K562 (cell line): ENCODE measurements around the gene CCL19. TPM values are rescaled to one million over a fixed set of nuclear protein-coding genes. Genes with fewer than 3 reads are reported as not detected.

Source experiments
- ATAC-seq: fragments of 200-7000 bp; cut with Tn5 transposase; 3 replicates; pipeline ENCODE4 v1.9.1; 2020; ENCODE audit warnings: moderate library complexity
- BruUV-seq: library from RNA; stranded (reverse); fragments of 400-500 nt; replicated peaks from 2 replicates; lab custom pipeline; 2021; lab: Mats Ljungman, UMichigan
- CTCF ChIA-PET: fragments of 300-600 bp; formaldehyde crosslinking; extraction: SDS; loops from one replicate; lab custom pipeline; 2021; ENCODE audit warnings: low intra/inter-chr PET ratio; lab: Yijun Ruan, JAX
- POLR2A ChIA-PET: fragments of 300-600, 350-650 bp; sonication (Branson Sonifier 250); formaldehyde crosslinking; extraction: SDS; loops from one replicate; lab custom pipeline; 2021; ENCODE audit warnings: antibody characterized with exemption, inconsistent platforms; lab: Yijun Ruan, JAX
- DNase-seq, 4 experiments: peaks; one replicate each; pipeline versions ENCODE4 v3.0.0 to v3.0.0-alpha.2; 2011 to 2018; ENCODE audit warnings: low spot score in 3 of 4, mixed read lengths in 3 of 4; ENCODE audit errors: extremely low read depth in 1 of 4
- FAIRE-seq: peaks from 2 replicates; lab custom pipeline; 2011; peaks lifted over from hg19 to GRCh38; lab: Jason Lieb, UNC
- H2AFZ ChIP-seq: 2 replicates; pipeline ENCODE4 v1.6.0; 2011; ENCODE audit warnings: low read depth, low read length, control low read depth, inconsistent platforms
- H3K27ac ChIP-seq: fragments of 200-600 bp; 3 replicates; pipeline ENCODE4 v1.8.0; 2011; ENCODE audit warnings: low read depth, mild to moderate bottlenecking, control low read depth, inconsistent platforms, low read length, moderate library complexity, mixed read lengths; ENCODE audit errors: extremely low read depth
- H3K27me3 ChIP-seq, 2 experiments: fragments of 300-600 bp in 1 of 2; 2 replicates in 1 of 2; 3 replicates in 1 of 2; pipeline versions ENCODE4 v1.6.0 to v1.8.0; 2011; ENCODE audit warnings: inconsistent platforms in 2 of 2, low read length in 2 of 2, mild to moderate bottlenecking in 1 of 2, mixed read lengths in 1 of 2, moderate library complexity in 1 of 2; ENCODE audit not compliant: control insufficient read depth in 2 of 2, insufficient read depth in 2 of 2
- H3K36me3 ChIP-seq: fragments of 300-600 bp; 3 replicates; pipeline ENCODE4 v1.8.0; 2011; ENCODE audit warnings: mild to moderate bottlenecking, low read length, inconsistent platforms; ENCODE audit not compliant: control insufficient read depth, insufficient read depth
- H3K4me1 ChIP-seq, 2 experiments: fragments of 200-600 bp in 1 of 2; replicated peaks in 1 of 2; 2 replicates in 1 of 2; 3 replicates in 1 of 2; pipeline versions ENCODE4 v1.5.1 to v1.8.0; 2011; ENCODE audit warnings: inconsistent platforms in 2 of 2, low read length in 2 of 2, mild to moderate bottlenecking in 1 of 2, mixed read lengths in 1 of 2, moderate library complexity in 1 of 2; ENCODE audit not compliant: control insufficient read depth in 2 of 2, insufficient read depth in 2 of 2
- H3K4me2 ChIP-seq: 2 replicates; pipeline ENCODE4 v1.6.1; 2011; ENCODE audit warnings: low read length, control low read depth, inconsistent platforms, mixed read lengths; ENCODE audit not compliant: insufficient read depth
- H3K4me3 ChIP-seq: fragments of 200-600 bp; sonication (generic), shearing (Covaris generic); 2 replicates; pipeline ENCODE4 v1.5.1; 2016; ENCODE audit warnings: control low read depth, inconsistent platforms
- H3K79me2 ChIP-seq: fragments of 200-600 bp; 3 replicates; pipeline ENCODE4 v1.8.0; 2011; ENCODE audit warnings: low read length, inconsistent platforms; ENCODE audit not compliant: control insufficient read depth, insufficient read depth
- H3K9ac ChIP-seq, 2 experiments: 2 replicates each; pipeline versions ENCODE4 v1.6.0 to v1.6.1; 2011; ENCODE audit warnings: low read depth in 2 of 2, low read length in 2 of 2, control low read depth in 1 of 2, inconsistent platforms in 1 of 2, mild to moderate bottlenecking in 1 of 2, mixed read lengths in 1 of 2; ENCODE audit not compliant: insufficient read depth in 1 of 2
- H3K9me1 ChIP-seq: one replicate; pipeline ENCODE4 v1.6.0; 2011; ENCODE audit warnings: inconsistent platforms, mild to moderate bottlenecking, low read length, moderate library complexity; ENCODE audit not compliant: control insufficient read depth, insufficient read depth
- H3K9me3 ChIP-seq: replicated peaks from 2 replicates; pipeline ENCODE4 v1.5.1; 2011; ENCODE audit warnings: low read depth, low read length, inconsistent platforms; ENCODE audit not compliant: control insufficient read depth, insufficient read depth
- H4K20me1 ChIP-seq: replicated peaks from 2 replicates; pipeline ENCODE4 v1.6.1; 2011; ENCODE audit warnings: low read length, inconsistent platforms, mixed read lengths; ENCODE audit not compliant: control insufficient read depth, insufficient read depth
- CBX2 ChIP-seq: fragments of 200-600 bp; sonication (generic); IDR thresholded peaks from one replicate; pipeline ENCODE4 v1.6.1; 2012; ENCODE audit warnings: mild to moderate bottlenecking, low read length, inconsistent platforms; ENCODE audit not compliant: insufficient read depth, poor library complexity, severe bottlenecking
- CHD1 ChIP-seq: fragments of 200-600 bp; sonication (generic); IDR thresholded peaks from one replicate; pipeline ENCODE4 v1.6.1; 2012; ENCODE audit warnings: mild to moderate bottlenecking, moderate library complexity, low read length, inconsistent platforms
- E2F5 ChIP-seq: sonication (generic); formaldehyde crosslinking; IDR thresholded peaks from 2 replicates; pipeline ENCODE4 v1.8.0; 2022; ENCODE audit warnings: mild to moderate bottlenecking, missing genetic modification reagents
- EHMT2 ChIP-seq: fragments of 450-650 bp; IDR thresholded peaks from 2 replicates; pipeline ENCODE4 v1.6.1; 2018; ENCODE audit warnings: antibody characterized with exemption
- ETS2 ChIP-seq: IDR thresholded peaks from 2 replicates; pipeline ENCODE4 v1.6.1; 2016; ENCODE audit warnings: borderline replicate concordance, missing genetic modification characterization, mild to moderate bottlenecking, moderate library complexity, missing compliant biosample characterization; ENCODE audit not compliant: poor library complexity, severe bottlenecking
- HINFP ChIP-seq: fragments of 450-650 bp; conservative IDR thresholded peaks from 2 replicates; pipeline ENCODE4 v1.6.1; 2016; ENCODE audit warnings: missing genetic modification characterization, low read depth, mild to moderate bottlenecking, control low read depth, missing compliant biosample characterization
- MTA1 ChIP-seq: fragments of 450-650 bp; IDR thresholded peaks from 2 replicates; pipeline ENCODE4 v1.6.1; 2017; ENCODE audit warnings: borderline replicate concordance
- NFE2L1 ChIP-seq: fragments of 450-650 bp; IDR thresholded peaks from 2 replicates; pipeline ENCODE4 v1.6.1; 2016; ENCODE audit warnings: missing genetic modification characterization, low read depth, mild to moderate bottlenecking, missing compliant biosample characterization, moderate library complexity, borderline replicate concordance
- SRSF7 ChIP-seq: fragments of 200-400 bp; formaldehyde crosslinking; optimal IDR thresholded peaks from 2 replicates; pipeline ENCODE3; 2017; ENCODE audit warnings: mild to moderate bottlenecking, low read depth, low read length
- TOE1 ChIP-seq, 2 experiments: fragments of 450-650 bp in 1 of 2; sonication (generic) in 1 of 2; formaldehyde crosslinking in 1 of 2; IDR thresholded peaks; 2 replicates each; pipeline versions ENCODE4 v1.7.1 to v1.8.0; 2016 to 2022; ENCODE audit warnings: borderline replicate concordance in 2 of 2, mild to moderate bottlenecking in 2 of 2, antibody characterized with exemption in 1 of 2, inconsistent platforms in 1 of 2, low read depth in 1 of 2, missing genetic modification reagents in 1 of 2, moderate library complexity in 1 of 2
- ZNF121 ChIP-seq: sonication (generic); formaldehyde crosslinking; conservative IDR thresholded peaks from 2 replicates; pipeline ENCODE4 v1.8.0; 2022; ENCODE audit warnings: missing genetic modification reagents
- ZNF175 ChIP-seq: fragments of 200-800 bp; sonication (Bioruptor generic); IDR thresholded peaks from 2 replicates; pipeline ENCODE4 v1.6.1; 2016; ENCODE audit warnings: low read depth, mild to moderate bottlenecking, missing genetic modification characterization, missing compliant biosample characterization
- ZNF398 ChIP-seq: fragments of 250-450 bp; sonication (Bioruptor Pico); IDR thresholded peaks from 2 replicates; pipeline ENCODE4 v1.8.0; 2021; ENCODE audit warnings: moderate library complexity, mild to moderate bottlenecking, inconsistent platforms
- WGBS: fragments of 100-300 bp; shearing (Covaris generic); methylation state at CpG from one replicate; pipeline ENCODE4 v1.1.6; 2016; ENCODE audit warnings: low coverage, mixed read lengths; ENCODE audit not compliant: insufficient coverage; ENCODE audit errors: missing lambda C conversion rate; 5-methylcytosine and 5-hydroxymethylcytosine counted together
- in situ Hi-C: fragments of 300-500 bp; cut with MboI; formaldehyde crosslinking; loops from 4 replicates; pipeline ENCODE4 v1.15.0; 2018; ENCODE audit warnings: inconsistent platforms, mixed read lengths
- intact Hi-C: fragments of 100-400 bp; cut with micrococcal nuclease; formaldehyde crosslinking; loops from 2 replicates; pipeline ENCODE4 v1.14.2; 2022
- polyA plus RNA-seq, 8 experiments: library from polyadenylated mRNA; depleted of rRNA in 4 of 8; stranded (reverse) in 5 of 8; unstranded in 3 of 8; fragments of >200 nt; fragmentation: Nextera tagmentation in 2 of 8; fragmentation: Illumina TruSeq in 1 of 8; extraction: Ambion mirVana in 2 of 8; extraction: Trizol in 1 of 8; gene quantifications; 2 replicates each; pipeline versions ENCODE4 v1.2.1 to v1.2.3, GENCODE V29; 2011 to 2014; ENCODE audit warnings: inconsistent platforms in 1 of 8, missing spikeins in 1 of 8
- total RNA-seq, 7 experiments: library from RNA; depleted of rRNA in 6 of 7; stranded (reverse); fragments of >200 nt in 6 of 7; fragmentation: Illumina TruSeq in 2 of 7; extraction: Trizol in 2 of 7; gene quantifications; 2 replicates each; pipeline versions ENCODE4 v1.2.1 to v1.2.3, GENCODE V29; 2011 to 2021; ENCODE audit warnings: low replicate concordance in 1 of 7
- TF ChIP-seq, protein P1 (sequence below): fragments of 450-650 bp; formaldehyde crosslinking; IDR thresholded peaks from 2 replicates; pipeline ENCODE4 v1.4.0; 2020; ENCODE audit warnings: mild to moderate bottlenecking, mixed read lengths

Gene CCL19
- total and polyA plus RNA-seq, 9 of the 15 experiments (the other 6 are each of a cell fraction or from before 2014, with no cell fraction given), result not detected

- no peak for FAIRE-seq
- in situ Hi-C loops, result no loop called here
- H3K4me3 ChIP-seq, result no peak overlapping the region
- TF ChIP-seq ZNF398 (CRISPR knock-in tag), result no peak
- no peak for TF ChIP-seq ETS2 (tag)
- no peak for TF ChIP-seq TOE1 (IDR thresholded peaks at IDR 0.05; ENCODE audit: borderline replicate concordance)
- no peak for TF ChIP-seq TOE1 (CRISPR knock-in tag; IDR thresholded peaks at IDR 0.05; ENCODE audit: borderline replicate concordance, low read depth)
- no peak for TF ChIP-seq ZNF175 (CRISPR knock-in tag)
- no peak for TF ChIP-seq EHMT2
- no peak for TF ChIP-seq SRSF7
- TF ChIP-seq ZNF121 (CRISPR knock-in tag), result no peak
- TF ChIP-seq E2F5, result no peak
- no peak for TF ChIP-seq HINFP (tag)
- TF ChIP-seq, protein P1, sequence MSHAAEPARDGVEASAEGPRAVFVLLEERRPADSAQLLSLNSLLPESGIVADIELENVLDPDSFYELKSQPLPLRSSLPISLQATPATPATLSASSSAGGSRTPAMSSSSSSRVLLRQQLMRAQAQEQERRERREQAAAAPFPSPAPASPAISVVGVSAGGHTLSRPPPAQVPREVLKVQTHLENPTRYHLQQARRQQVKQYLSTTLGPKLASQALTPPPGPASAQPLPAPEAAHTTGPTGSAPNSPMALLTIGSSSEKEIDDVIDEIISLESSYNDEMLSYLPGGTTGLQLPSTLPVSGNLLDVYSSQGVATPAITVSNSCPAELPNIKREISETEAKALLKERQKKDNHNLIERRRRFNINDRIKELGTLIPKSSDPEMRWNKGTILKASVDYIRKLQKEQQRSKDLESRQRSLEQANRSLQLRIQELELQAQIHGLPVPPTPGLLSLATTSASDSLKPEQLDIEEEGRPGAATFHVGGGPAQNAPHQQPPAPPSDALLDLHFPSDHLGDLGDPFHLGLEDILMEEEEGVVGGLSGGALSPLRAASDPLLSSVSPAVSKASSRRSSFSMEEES (CRISPR knock-in tag), result no peak
- no peak for TF ChIP-seq MTA1
- TF ChIP-seq CHD1, result no peak
- TF ChIP-seq NFE2L1 (tag), result no peak
- TF ChIP-seq CBX2, result no peak
These were observed 18.3 kb upstream of the CCL19 start for GRCh38 chr9:34709196-34709978.

More at GRCh38 chr9:34709196-34709978, 18.3 kb upstream of the CCL19 start:
- Histone ChIP-seq H3K79me2 (no peaks in the 10 kb centered on the region), H3K27ac (no peak overlapping the region), H3K27me3 (peaks cover 3 to 5% of the 10 kb centered on the region in 2 experiments; a peak in 2 of 5 replicates), H3K4me1 (no peaks in the 10 kb centered on the region; a peak in 1 of 5 replicates), H3K36me3 (no peaks in the 10 kb centered on the region), H2AFZ (no peak overlapping the region), H3K9ac (no peak overlapping the region), H3K4me2 (no peak overlapping the region), H3K9me3 (no peaks in the 10 kb centered on the region), H4K20me1 (no peaks in the 10 kb centered on the region), H3K9me1 (no peaks in the 10 kb centered on the region)
- ChIA-PET POLR2A (interaction anchor here (0.5 to 1.2 kb wide), 3 partner anchors 8 to 150 kb away, joined by 3 read pairs; no protein-coding TSS in a partner anchor), CTCF (no interaction called here)
- whole genome bisulfite sequencing, result 4% methylated on average over 4 of the region's 9 CpGs
- intact Hi-C loops, result loop anchor here (10.0 kb wide), 1 partner anchor 95 kb away; the partner anchor contains the start of gene RPP25L
- DNase-seq (no peak), ATAC-seq (no peak)
- no TSS peak for BruUV-seq
